Panc1 (cell line): ENCODE results near the gene SIGLEC9.

Experiments
- POLR2AphosphoS5 ChIP-seq: IDR thresholded peaks from 2 replicates; pipeline ENCODE4 v1.6.1; 2012; ENCODE audit warnings: mild to moderate bottlenecking, low read depth, low read length, moderate library complexity
- TCF7L2 ChIP-seq: IDR thresholded peaks from 2 replicates; pipeline ENCODE4 v1.6.1; 2011; ENCODE audit warnings: mild to moderate bottlenecking, low read depth, low read length, inconsistent platforms
- TF ChIP-seq, protein P1 (sequence below): fragments of 450-650 bp; IDR thresholded peaks from 2 replicates; pipeline ENCODE4 v1.5.1; 2017; ENCODE audit warnings: mild to moderate bottlenecking
- TF ChIP-seq, protein P2 (sequence below), 2 experiments: IDR thresholded peaks; 2 replicates each; pipeline ENCODE4 v1.6.1; 2011 to 2012; ENCODE audit warnings: low read depth in 2 of 2, control low read depth in 1 of 2, low read length in 1 of 2, mild to moderate bottlenecking in 1 of 2, moderate library complexity in 1 of 2; ENCODE audit not compliant: insufficient read depth in 1 of 2

- TF ChIP-seq, protein P1, sequence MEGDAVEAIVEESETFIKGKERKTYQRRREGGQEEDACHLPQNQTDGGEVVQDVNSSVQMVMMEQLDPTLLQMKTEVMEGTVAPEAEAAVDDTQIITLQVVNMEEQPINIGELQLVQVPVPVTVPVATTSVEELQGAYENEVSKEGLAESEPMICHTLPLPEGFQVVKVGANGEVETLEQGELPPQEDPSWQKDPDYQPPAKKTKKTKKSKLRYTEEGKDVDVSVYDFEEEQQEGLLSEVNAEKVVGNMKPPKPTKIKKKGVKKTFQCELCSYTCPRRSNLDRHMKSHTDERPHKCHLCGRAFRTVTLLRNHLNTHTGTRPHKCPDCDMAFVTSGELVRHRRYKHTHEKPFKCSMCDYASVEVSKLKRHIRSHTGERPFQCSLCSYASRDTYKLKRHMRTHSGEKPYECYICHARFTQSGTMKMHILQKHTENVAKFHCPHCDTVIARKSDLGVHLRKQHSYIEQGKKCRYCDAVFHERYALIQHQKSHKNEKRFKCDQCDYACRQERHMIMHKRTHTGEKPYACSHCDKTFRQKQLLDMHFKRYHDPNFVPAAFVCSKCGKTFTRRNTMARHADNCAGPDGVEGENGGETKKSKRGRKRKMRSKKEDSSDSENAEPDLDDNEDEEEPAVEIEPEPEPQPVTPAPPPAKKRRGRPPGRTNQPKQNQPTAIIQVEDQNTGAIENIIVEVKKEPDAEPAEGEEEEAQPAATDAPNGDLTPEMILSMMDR: no peak
- TF ChIP-seq, protein P2, sequence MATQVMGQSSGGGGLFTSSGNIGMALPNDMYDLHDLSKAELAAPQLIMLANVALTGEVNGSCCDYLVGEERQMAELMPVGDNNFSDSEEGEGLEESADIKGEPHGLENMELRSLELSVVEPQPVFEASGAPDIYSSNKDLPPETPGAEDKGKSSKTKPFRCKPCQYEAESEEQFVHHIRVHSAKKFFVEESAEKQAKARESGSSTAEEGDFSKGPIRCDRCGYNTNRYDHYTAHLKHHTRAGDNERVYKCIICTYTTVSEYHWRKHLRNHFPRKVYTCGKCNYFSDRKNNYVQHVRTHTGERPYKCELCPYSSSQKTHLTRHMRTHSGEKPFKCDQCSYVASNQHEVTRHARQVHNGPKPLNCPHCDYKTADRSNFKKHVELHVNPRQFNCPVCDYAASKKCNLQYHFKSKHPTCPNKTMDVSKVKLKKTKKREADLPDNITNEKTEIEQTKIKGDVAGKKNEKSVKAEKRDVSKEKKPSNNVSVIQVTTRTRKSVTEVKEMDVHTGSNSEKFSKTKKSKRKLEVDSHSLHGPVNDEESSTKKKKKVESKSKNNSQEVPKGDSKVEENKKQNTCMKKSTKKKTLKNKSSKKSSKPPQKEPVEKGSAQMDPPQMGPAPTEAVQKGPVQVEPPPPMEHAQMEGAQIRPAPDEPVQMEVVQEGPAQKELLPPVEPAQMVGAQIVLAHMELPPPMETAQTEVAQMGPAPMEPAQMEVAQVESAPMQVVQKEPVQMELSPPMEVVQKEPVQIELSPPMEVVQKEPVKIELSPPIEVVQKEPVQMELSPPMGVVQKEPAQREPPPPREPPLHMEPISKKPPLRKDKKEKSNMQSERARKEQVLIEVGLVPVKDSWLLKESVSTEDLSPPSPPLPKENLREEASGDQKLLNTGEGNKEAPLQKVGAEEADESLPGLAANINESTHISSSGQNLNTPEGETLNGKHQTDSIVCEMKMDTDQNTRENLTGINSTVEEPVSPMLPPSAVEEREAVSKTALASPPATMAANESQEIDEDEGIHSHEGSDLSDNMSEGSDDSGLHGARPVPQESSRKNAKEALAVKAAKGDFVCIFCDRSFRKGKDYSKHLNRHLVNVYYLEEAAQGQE (IDR thresholded peaks at IDR 0.05; ENCODE audit: insufficient read depth in 1 of 2, low read depth in 2 of 2, low read length in 1 of 2): no peak
- no peak for TF ChIP-seq TCF7L2
- TF ChIP-seq POLR2AphosphoS5: no peak
These were observed 42.1 kb upstream of the SIGLEC9 start, which contains the start of gene KLK14 for GRCh38 chr19:51082611-51083010.
